Sigmoid colon (tissue), 4 donors: Measurements from ENCODE around the gene SLC25A25.
A peak's percentile ranks its signal among the peaks of the same experiment; 100 is the strongest.

Experiments
- EP300 ChIP-seq, 4 donors: sonication (generic); formaldehyde crosslinking; IDR thresholded peaks; one replicate each; pipeline ENCODE4 v1.6.1; 2017; ENCODE audit warnings: antibody characterized with exemption in 4 of 4
- POLR2A ChIP-seq, 2 donors: fragments of 450-650 bp; IDR thresholded peaks; one replicate each; pipeline ENCODE4 v1.6.1; 2016; ENCODE audit warnings: antibody characterized with exemption in 2 of 2, mild to moderate bottlenecking in 2 of 2, moderate library complexity in 2 of 2
- POLR2AphosphoS5 ChIP-seq, 4 donors: sonication (generic); formaldehyde crosslinking; IDR thresholded peaks; one replicate each; pipeline ENCODE4 v1.6.1; 2017; ENCODE audit warnings: antibody characterized with exemption in 4 of 4
- TF ChIP-seq, protein P1 (sequence below), 4 experiments: fragments of 450-650 bp in 3 of 4; fragments of 200-600 bp in 1 of 4; IDR thresholded peaks; one replicate each; pipeline ENCODE4 v1.5.1; 2016 to 2019; ENCODE audit warnings: antibody characterized with exemption in 4 of 4, mild to moderate bottlenecking in 3 of 4, moderate library complexity in 2 of 4

DNA sequence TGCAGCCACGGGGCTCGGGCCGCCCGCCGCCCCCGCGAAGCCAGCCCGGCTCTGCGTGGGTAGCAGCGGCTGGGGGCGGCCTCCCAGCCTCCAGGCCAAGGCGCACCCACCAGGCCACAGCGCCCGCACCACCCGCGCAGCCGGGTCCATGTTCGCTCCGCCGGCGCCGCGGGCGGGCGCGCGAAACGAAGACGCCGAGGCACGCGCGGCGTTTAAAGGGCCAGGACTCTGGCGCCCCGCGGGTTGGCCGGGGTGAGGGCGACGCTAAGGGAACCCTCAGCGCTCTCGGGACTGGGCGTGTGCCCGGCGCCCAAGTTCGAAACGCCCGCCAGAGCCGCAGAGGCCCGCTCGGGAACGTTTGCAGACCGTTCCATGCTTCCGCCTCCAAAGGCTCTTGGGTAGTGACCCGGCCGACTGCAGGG lies 59.5 kb downstream of the SLC25A25 start, which contains the start of gene PTGES2:
- TF ChIP-seq POLR2AphosphoS5 (IDR thresholded peaks at IDR 0.05) (peak in 2 of 4 donors; percentile 50 to 58), EP300 (IDR thresholded peaks at IDR 0.05) (no peak), POLR2A (IDR thresholded peaks at IDR 0.05) (no peak)
- TF ChIP-seq, protein P1, sequence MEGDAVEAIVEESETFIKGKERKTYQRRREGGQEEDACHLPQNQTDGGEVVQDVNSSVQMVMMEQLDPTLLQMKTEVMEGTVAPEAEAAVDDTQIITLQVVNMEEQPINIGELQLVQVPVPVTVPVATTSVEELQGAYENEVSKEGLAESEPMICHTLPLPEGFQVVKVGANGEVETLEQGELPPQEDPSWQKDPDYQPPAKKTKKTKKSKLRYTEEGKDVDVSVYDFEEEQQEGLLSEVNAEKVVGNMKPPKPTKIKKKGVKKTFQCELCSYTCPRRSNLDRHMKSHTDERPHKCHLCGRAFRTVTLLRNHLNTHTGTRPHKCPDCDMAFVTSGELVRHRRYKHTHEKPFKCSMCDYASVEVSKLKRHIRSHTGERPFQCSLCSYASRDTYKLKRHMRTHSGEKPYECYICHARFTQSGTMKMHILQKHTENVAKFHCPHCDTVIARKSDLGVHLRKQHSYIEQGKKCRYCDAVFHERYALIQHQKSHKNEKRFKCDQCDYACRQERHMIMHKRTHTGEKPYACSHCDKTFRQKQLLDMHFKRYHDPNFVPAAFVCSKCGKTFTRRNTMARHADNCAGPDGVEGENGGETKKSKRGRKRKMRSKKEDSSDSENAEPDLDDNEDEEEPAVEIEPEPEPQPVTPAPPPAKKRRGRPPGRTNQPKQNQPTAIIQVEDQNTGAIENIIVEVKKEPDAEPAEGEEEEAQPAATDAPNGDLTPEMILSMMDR (IDR thresholded peaks at IDR 0.05), result no peak
